Smooth muscle cell (in vitro differentiated cells): ENCODE measurements around the gene OTOP3. TPM values are rescaled to one million over a fixed set of nuclear protein-coding genes. Genes with fewer than 3 reads are reported as not detected.
"Not testable (repeated sequence)": the region's sequence is repeated elsewhere in the genome, so short reads cannot be mapped to it uniquely, and the experiment has no call there.

ENCODE experiments used
- DNase-seq: peaks from one replicate; lab custom pipeline; 2025; ENCODE audit not compliant: unreplicated experiment; lab: John Stamatoyannopoulos, UW
- H2AFZ ChIP-seq: fragments of 200-600 bp; sonication (generic); 2 replicates; pipeline ENCODE4 v1.6.0; 2016; ENCODE audit warnings: antibody characterized with exemption, low read depth, mild to moderate bottlenecking
- H3F3A ChIP-seq: fragments of 200-600 bp; sonication (generic); 2 replicates; pipeline ENCODE4 v1.6.0; 2017; ENCODE audit warnings: antibody characterized with exemption, low read depth
- H3K27ac ChIP-seq: fragments of 200-600 bp; sonication (generic); 2 replicates; pipeline ENCODE4 v1.5.1; 2016; ENCODE audit warnings: low read depth, mild to moderate bottlenecking
- H3K27me3 ChIP-seq: fragments of 200-600 bp; sonication (generic); 2 replicates; pipeline ENCODE4 v1.6.1; 2016; ENCODE audit warnings: low read depth, mild to moderate bottlenecking
- H3K36me3 ChIP-seq: fragments of 200-600 bp; sonication (generic); 2 replicates; pipeline ENCODE4 v1.5.1; 2016; ENCODE audit warnings: low read depth
- H3K4me1 ChIP-seq: fragments of 200-600 bp; sonication (generic); 2 replicates; pipeline ENCODE4 v1.5.1; 2016; ENCODE audit warnings: low read depth
- H3K4me2 ChIP-seq: fragments of 200-600 bp; sonication (generic); 2 replicates; pipeline ENCODE4 v1.6.0; 2016; ENCODE audit warnings: mild to moderate bottlenecking
- H3K4me3 ChIP-seq: fragments of 200-600 bp; sonication (generic); 2 replicates; pipeline ENCODE4 v1.5.1; 2016; ENCODE audit warnings: mild to moderate bottlenecking
- H3K79me2 ChIP-seq: fragments of 200-600 bp; sonication (generic); 2 replicates; pipeline ENCODE4 v1.6.0; 2016; ENCODE audit warnings: low read depth, mild to moderate bottlenecking
- H3K9ac ChIP-seq: fragments of 200-600 bp; sonication (generic); 2 replicates; pipeline ENCODE4 v1.6.0; 2016; ENCODE audit warnings: low read depth
- H3K9me3 ChIP-seq: fragments of 200-600 bp; sonication (generic); replicated peaks from 2 replicates; pipeline ENCODE4 v1.5.1; 2016; ENCODE audit warnings: low read depth
- H4K20me1 ChIP-seq: fragments of 200-600 bp; sonication (generic); 2 replicates; pipeline ENCODE4 v1.6.0; 2016; ENCODE audit warnings: low read depth
- CTCF ChIP-seq: fragments of 200-600 bp; sonication (generic); IDR thresholded peaks from 2 replicates; pipeline ENCODE4 v1.5.1; 2017; ENCODE audit warnings: borderline replicate concordance, mild to moderate bottlenecking, antibody characterized with exemption; ENCODE audit not compliant: insufficient read depth, poor library complexity, severe bottlenecking
- WGBS: methylation state at CpG from one replicate; pipeline ENCODE4 v1.1.7; 2016; ENCODE audit warnings: low lambda C conversion rate; 5-methylcytosine and 5-hydroxymethylcytosine counted together
- polyA plus RNA-seq: library from polyadenylated mRNA; unstranded; fragments of >200 nt; fragmentation: Nextera tagmentation; extraction: Ambion mirVana; gene quantifications from 2 replicates; pipeline ENCODE4 v1.2.1, GENCODE V29; 2016
- total RNA-seq: library from RNA; depleted of rRNA; stranded (reverse); fragments of >200 nt; gene quantifications from 2 replicates; pipeline ENCODE4 v1.2.3, GENCODE V29; 2014

Gene OTOP3
- total and polyA plus RNA-seq, 2 experiments from 2014 or later: not detected

DNA sequence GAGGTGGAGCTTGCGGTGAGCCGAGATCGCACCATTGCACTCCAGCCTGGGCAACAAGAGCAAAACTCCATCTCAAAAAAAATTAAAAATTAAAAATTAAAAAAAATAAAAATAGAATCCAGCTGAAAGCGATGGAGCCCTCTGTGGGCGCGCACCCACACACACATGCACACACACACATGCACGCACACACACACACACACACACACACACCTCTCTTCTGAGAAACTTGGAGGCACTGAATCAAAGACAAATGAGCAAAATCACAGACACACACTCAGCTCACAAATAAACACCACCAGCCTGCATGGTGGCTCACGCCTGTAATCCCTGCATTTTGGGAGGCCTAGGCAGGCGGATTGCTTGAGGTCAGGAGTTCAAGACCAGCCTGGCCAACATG lies 32.7 kb upstream of the OTOP3 start:
- H3K36me3 ChIP-seq: no peaks in the 10 kb centered on the region
- H3K4me1 ChIP-seq: no peaks in the 10 kb centered on the region
- H3K4me2 ChIP-seq: no peak overlapping the region
- no peaks in the 10 kb centered on the region for H3K27me3 ChIP-seq
- no peak for DNase-seq
- H3K79me2 ChIP-seq: no peaks in the 10 kb centered on the region
- no peak overlapping the region for H3K9ac ChIP-seq
- H2AFZ ChIP-seq: no peak overlapping the region
- TF ChIP-seq CTCF: no peak
- no peak overlapping the region for H3K4me3 ChIP-seq
- H4K20me1 ChIP-seq: no peaks in the 10 kb centered on the region
- H3K27ac ChIP-seq: no peak overlapping the region
- no peaks in the 10 kb centered on the region for H3F3A ChIP-seq
- no peaks in the 10 kb centered on the region for H3K9me3 ChIP-seq
- 96% methylated on average over 9 of the region's 9 CpGs for WGBS

DNA sequence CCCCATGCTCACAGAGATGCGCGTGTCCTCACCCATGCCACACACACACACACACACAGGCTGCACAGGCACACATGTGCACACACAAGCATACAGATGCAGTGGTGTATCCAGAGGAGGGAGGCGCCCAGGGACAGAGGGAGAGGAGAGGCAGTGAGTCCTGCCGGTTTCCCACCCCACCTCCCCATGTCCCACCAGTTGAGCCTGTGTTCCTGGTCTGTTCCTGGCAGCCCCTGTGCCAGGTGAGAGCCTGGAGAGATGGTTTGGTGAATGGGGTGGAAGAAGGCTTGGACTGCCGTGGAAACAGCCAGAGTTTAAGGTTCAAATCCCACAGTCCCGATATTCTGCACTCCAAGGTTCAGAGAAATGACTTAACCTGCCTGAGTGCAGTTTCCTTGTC lies 32.0 kb upstream of the OTOP3 start:
- no peak for TF ChIP-seq CTCF
- no peak overlapping the region for H3K27ac ChIP-seq
- WGBS: 88% methylated on average over 6 of the region's 6 CpGs
- no peak for DNase-seq
- H3K9me3 ChIP-seq: no peaks in the 10 kb centered on the region
- no peaks in the 10 kb centered on the region for H3F3A ChIP-seq
- no peaks in the 10 kb centered on the region for H3K27me3 ChIP-seq
- no peaks in the 10 kb centered on the region for H4K20me1 ChIP-seq
- H3K4me3 ChIP-seq: no peak overlapping the region
- no peaks in the 10 kb centered on the region for H3K4me1 ChIP-seq
- H3K9ac ChIP-seq: no peak overlapping the region
- no peaks in the 10 kb centered on the region for H3K79me2 ChIP-seq
- H3K4me2 ChIP-seq: no peak overlapping the region
- no peaks in the 10 kb centered on the region for H3K36me3 ChIP-seq
- H2AFZ ChIP-seq: no peak overlapping the region

GRCh38 chr17:74904687-74905409 lies 30.9 kb upstream of the OTOP3 start:
- 84% methylated on average over 7 of the region's 7 CpGs for WGBS
- H3K36me3 ChIP-seq: no peaks in the 10 kb centered on the region
- no peaks in the 10 kb centered on the region for H3K27me3 ChIP-seq
- H3K4me3 ChIP-seq: no peak overlapping the region
- no peak overlapping the region for H3K4me2 ChIP-seq
- no peaks in the 10 kb centered on the region for H3K79me2 ChIP-seq
- TF ChIP-seq CTCF: no peak
- no peaks in the 10 kb centered on the region for H4K20me1 ChIP-seq
- no peaks in the 10 kb centered on the region for H3K4me1 ChIP-seq
- DNase-seq: no peak
- H2AFZ ChIP-seq: no peak overlapping the region
- no peak overlapping the region for H3K9ac ChIP-seq
- H3K27ac ChIP-seq: no peak overlapping the region
- no peaks in the 10 kb centered on the region for H3K9me3 ChIP-seq
- H3F3A ChIP-seq: no peaks in the 10 kb centered on the region

DNA sequence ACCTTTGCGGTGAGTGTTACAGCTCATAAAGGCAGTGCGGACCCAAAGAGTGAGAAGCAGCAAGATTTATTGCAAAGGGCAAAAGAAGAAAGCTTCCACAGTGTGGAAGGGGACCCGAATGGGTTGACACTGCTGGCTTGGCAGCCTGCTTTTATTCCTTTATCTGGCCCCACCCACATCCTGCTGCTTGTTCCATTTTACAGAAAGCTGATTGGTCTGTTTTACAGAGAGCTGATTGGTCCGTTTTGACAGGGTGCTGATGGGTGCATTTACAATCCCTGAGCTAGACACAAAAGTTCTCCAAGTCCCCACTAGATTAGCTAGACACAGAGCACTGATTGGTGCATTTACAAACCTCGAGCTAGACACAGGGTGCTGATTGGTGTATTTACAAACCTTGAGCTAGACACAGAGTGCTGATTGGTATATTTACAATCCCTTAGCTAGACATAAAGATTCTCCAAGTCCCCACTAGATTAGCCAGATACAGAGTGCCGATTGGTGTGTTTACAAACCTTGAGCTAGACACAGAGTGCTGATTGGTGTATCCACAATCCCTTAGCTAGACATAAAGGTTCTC lies 29.4 kb upstream of the OTOP3 start:
- not testable (repeated sequence) for H2AFZ ChIP-seq, H3K4me3 ChIP-seq, H3K27me3 ChIP-seq, H4K20me1 ChIP-seq, H3K9ac ChIP-seq, DNase-seq, H3F3A ChIP-seq, H3K9me3 ChIP-seq, H3K36me3 ChIP-seq, H3K79me2 ChIP-seq, H3K27ac ChIP-seq, H3K4me2 ChIP-seq, H3K4me1 ChIP-seq
- WGBS: 83% methylated on average over 6 of the region's 6 CpGs
